Subcutaneous adipose tissue (tissue), 4 donors: ENCODE results near the gene G6PC2. TPM values are rescaled to one million over a fixed set of nuclear protein-coding genes. Genes with fewer than 3 reads are reported as not detected.

Experiments used
- total RNA-seq, 4 donors: library from RNA; depleted of rRNA; stranded (reverse); fragments of >200 nt; gene quantifications; one replicate each; pipeline ENCODE4 v1.1.0, GENCODE V29; 2016
- TF ChIP-seq, protein P1 (sequence below): fragments of 450-650 bp; IDR thresholded peaks from one replicate; pipeline ENCODE4 v1.5.1; 2016; ENCODE audit warnings: low read depth, mild to moderate bottlenecking, control low read depth, antibody characterized with exemption, moderate library complexity

Gene G6PC2
- total RNA-seq, 4 donors from 2014 or later: not detected

DNA sequence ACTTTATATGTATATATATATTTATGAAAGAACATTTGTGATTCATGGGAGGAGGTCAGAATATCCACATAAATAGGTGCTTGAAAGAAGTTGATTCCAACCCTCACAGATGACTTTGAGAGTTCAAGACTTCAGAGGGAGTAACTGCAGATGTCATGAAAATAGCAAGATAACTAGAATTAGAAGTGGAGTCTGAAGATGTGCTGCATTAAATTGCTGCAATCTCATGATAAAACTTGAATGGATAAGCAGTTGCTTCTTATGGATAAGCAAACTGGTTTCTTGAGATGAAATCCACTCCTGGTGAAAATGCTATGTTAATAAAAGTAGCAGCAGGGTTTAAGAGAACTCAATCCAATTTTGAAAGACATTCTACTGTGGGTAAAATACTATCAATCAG is 40.2 kb downstream of the G6PC2 start:
- TF ChIP-seq, protein P1, sequence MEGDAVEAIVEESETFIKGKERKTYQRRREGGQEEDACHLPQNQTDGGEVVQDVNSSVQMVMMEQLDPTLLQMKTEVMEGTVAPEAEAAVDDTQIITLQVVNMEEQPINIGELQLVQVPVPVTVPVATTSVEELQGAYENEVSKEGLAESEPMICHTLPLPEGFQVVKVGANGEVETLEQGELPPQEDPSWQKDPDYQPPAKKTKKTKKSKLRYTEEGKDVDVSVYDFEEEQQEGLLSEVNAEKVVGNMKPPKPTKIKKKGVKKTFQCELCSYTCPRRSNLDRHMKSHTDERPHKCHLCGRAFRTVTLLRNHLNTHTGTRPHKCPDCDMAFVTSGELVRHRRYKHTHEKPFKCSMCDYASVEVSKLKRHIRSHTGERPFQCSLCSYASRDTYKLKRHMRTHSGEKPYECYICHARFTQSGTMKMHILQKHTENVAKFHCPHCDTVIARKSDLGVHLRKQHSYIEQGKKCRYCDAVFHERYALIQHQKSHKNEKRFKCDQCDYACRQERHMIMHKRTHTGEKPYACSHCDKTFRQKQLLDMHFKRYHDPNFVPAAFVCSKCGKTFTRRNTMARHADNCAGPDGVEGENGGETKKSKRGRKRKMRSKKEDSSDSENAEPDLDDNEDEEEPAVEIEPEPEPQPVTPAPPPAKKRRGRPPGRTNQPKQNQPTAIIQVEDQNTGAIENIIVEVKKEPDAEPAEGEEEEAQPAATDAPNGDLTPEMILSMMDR: no peak

DNA sequence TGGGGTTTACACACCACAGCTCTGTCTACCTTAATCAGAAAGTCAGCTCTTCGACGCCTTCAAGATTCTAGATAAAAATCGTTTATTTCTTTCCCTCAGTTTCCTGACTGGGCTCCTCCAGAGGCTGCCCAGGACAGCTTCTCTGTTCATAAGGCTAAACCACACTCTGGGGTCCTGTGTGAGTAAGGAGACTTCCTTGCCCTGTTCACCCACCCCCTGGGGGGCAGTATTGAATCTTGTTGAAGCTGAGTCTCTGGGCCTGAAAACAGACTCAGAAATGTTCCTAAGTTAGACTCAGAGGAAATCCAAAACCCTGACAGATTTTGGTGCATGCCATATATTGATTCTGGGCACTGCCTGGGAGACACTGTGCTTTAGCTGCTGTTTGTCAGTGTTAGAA is 43.0 kb downstream of the G6PC2 start:
- TF ChIP-seq, protein P1: no peak

DNA sequence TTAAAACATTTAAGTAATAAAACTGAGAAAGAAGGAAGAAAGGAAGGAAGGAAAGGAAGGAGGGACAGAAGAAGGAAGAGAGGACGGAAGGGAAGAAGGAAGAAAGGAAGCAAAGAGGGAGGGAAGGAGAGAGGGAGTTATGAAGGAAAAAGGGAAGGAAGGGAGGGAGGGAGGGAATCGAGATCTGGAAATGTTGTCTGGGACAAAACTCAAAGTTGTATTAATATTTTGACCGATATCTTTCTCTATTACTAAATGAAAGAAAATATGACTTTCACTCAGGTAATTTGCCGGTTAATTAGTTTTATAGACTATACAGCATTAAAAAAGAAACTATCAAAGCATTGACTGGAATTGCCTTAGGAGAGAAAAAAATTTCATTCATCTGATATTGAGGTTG is 44.4 kb downstream of the G6PC2 start:
- TF ChIP-seq, protein P1: no peak

DNA sequence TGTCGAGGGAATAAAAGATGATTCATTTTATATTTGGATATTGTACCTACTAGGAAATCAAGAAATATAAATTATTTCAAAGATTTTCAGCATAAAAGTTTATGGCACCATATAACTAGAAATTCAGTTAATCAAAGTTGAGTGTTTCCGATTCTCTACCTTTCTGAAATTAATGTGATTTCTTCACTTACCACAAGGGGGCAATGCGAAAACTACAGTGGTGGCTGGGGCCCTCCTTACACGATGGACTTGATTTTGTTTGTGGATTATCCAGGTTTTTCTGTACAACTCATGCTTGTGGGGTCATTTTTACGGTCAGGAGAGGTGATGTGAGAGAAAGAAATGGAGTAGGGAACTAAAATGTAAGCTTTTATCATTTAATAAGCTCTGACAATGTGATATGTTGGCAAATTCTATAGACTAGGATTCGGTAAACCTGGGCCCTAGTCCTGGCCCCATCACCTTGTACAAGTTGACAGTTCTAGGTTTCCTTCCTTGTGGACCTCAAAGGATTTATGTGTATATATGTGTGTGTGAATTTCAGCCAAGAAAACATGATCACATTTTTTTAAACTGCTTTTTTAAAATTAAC is 47.6 kb downstream of the G6PC2 start:
- TF ChIP-seq, protein P1: no peak

DNA sequence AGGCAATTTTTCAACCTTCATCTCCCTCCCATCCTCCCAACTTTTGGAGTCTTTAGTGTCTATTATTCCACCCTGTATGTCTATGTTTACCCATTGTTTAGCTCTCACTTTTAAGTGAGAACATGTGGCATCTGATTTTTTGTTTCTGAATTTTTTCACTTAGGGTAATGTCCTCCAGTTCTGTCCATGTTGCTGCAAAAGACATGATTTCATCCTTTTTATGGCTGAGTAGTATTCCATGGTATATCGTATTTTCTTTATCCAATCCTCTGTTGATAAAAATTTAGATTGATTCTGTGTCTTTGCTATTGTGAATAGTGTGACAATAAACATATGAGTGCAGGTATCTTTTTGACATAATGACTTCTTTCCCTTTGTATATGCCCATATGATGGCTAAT is 48.2 kb downstream of the G6PC2 start:
- TF ChIP-seq, protein P1: no peak

DNA sequence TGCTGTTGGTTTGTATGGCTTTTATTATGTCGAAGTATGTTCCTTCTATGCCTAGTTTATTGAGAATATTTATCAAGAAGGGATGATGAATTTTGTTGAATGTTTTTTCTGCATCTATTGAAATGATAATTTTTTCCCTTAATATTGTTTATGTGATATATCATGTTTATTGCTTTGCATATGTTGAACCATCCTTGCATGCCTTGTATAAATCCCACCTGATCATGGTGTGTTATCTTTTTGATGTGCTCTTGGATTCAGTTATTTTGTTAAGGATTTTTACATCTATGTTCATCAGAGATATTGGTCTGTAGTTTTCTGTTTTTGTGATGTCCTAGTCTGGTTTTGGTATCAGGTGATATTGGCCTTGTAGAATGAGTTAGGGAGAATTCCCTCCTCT is 50.8 kb downstream of the G6PC2 start:
- TF ChIP-seq, protein P1: no peak

DNA sequence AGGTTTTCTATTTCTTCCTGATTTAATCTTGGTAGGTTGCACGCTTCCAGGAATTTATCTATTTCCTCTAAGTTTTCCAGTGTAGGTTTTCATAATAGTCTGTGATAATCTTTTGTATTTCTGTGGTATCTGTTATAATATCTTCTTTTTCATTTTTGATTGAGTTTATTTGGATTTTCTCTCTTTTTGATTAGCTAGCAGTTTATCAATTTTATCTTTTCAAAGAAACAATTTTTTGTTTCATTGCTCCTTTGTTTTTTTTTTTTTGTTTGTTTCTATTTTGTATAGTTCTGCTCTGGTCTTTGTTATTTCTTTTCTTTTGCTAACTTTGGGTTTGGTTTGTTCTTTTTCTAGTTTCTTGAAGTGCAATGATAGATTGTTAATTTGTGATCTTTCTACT is 51.3 kb downstream of the G6PC2 start:
- TF ChIP-seq, protein P1: no peak
